ENCODE results near the gene HLCS. TPM values are rescaled to one million over a fixed set of nuclear protein-coding genes. Genes with fewer than 3 reads are reported as not detected.

Gene HLCS
- total and polyA plus RNA-seq, 2 donors (not counting 1 experiment from before 2014, with no cell fraction given), result 23.1 to 40.0 TPM

DNA sequence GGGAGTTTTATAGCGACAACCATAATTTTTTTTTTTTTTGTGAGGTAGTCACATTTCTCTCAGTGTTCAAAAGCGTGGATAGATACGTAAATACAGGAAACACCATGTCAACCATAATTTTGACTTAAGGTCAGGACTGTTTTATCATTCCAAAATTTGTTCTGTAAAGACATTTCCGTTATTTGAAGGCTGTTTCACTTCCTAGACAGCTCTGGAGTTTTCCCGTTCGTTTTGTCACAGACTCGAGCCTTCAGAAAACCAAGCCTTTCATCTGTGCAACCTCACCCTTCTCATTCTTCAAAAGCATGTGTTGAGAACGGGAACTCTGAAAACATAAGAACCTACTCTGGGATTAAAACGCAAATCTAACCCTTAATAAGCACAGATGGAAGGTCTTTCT, 249.6 kb downstream of the HLCS start:
- H2AFZ ChIP-seq (ENCODE audit: low read length), result no peak overlapping the region
- TF ChIP-seq CTCF (conservative IDR thresholded peaks at IDR 0.05 in 1 of 2, IDR thresholded peaks at IDR 0.05 in 1 of 2; ENCODE audit: low read depth in 1 of 2, low read length in 2 of 2) (no peak), EZH2 (IDR thresholded peaks at IDR 0.05; ENCODE audit: low read length, missing control alignments) (no peak)
- DNase-seq (ENCODE audit: low read depth in 2 of 2), result no peak
- no peak overlapping the region for H3K4me3 ChIP-seq (replicated peaks in 1 of 4; ENCODE audit: control extremely low read depth in 1 of 4, insufficient read depth in 1 of 4, low read depth in 3 of 4, low read length in 4 of 4)
- no peak overlapping the region for H3K9ac ChIP-seq (ENCODE audit: insufficient read depth, low read length)
- no peaks in the 10 kb centered on the region for H3K4me1 ChIP-seq (ENCODE audit: control insufficient read depth, extremely low read depth, insufficient read depth, low read length)
- no peaks in the 10 kb centered on the region for H3K9me3 ChIP-seq (ENCODE audit: control insufficient read depth, insufficient read depth, low read depth, low read length)
- H3K27ac ChIP-seq (ENCODE audit: insufficient read depth, low read length), result no peak overlapping the region
- H3K4me2 ChIP-seq (ENCODE audit: extremely low read depth, insufficient read depth, low read length), result no peak overlapping the region
- H3K36me3 ChIP-seq (ENCODE audit: control insufficient read depth, insufficient read depth, low read length), result no peaks in the 10 kb centered on the region
- H3K79me2 ChIP-seq (ENCODE audit: control insufficient read depth, insufficient read depth, low read length), result no peaks in the 10 kb centered on the region
- peaks cover 39% of the 10 kb centered on the region for H3K27me3 ChIP-seq (ENCODE audit: control insufficient read depth, insufficient read depth, low read length)
- H4K20me1 ChIP-seq (ENCODE audit: control insufficient read depth, extremely low read depth, insufficient read depth, low read length), result no peaks in the 10 kb centered on the region

GRCh38 chr21:36716387-36716786, 250.1 kb downstream of the HLCS start:
- peaks cover 36% of the 10 kb centered on the region for H3K27me3 ChIP-seq (ENCODE audit: control insufficient read depth, insufficient read depth, low read length)
- TF ChIP-seq CTCF (conservative IDR thresholded peaks at IDR 0.05 in 1 of 2, IDR thresholded peaks at IDR 0.05 in 1 of 2; ENCODE audit: low read depth in 1 of 2, low read length in 2 of 2), result no peak
- no peak for TF ChIP-seq EZH2 (IDR thresholded peaks at IDR 0.05; ENCODE audit: low read length, missing control alignments)

GRCh38 chr21:36713746-36714145, 252.7 kb downstream of the HLCS start:
- Histone ChIP-seq H3K27me3 (ENCODE audit: control insufficient read depth, insufficient read depth, low read length) (peaks cover 61% of the 10 kb centered on the region), H3K9ac (ENCODE audit: insufficient read depth, low read length) (no peak overlapping the region), H3K4me2 (ENCODE audit: extremely low read depth, insufficient read depth, low read length) (no peak overlapping the region), H3K27ac (ENCODE audit: insufficient read depth, low read length) (no peak overlapping the region), H3K4me3 (replicated peaks in 1 of 4; ENCODE audit: control extremely low read depth in 1 of 4, insufficient read depth in 1 of 4, low read depth in 3 of 4, low read length in 4 of 4) (no peak overlapping the region), H3K4me1 (ENCODE audit: control insufficient read depth, extremely low read depth, insufficient read depth, low read length) (no peaks in the 10 kb centered on the region), H3K9me3 (ENCODE audit: control insufficient read depth, insufficient read depth, low read depth, low read length) (no peaks in the 10 kb centered on the region), H3K36me3 (ENCODE audit: control insufficient read depth, insufficient read depth, low read length) (no peaks in the 10 kb centered on the region), H4K20me1 (ENCODE audit: control insufficient read depth, extremely low read depth, insufficient read depth, low read length) (no peaks in the 10 kb centered on the region), H3K79me2 (ENCODE audit: control insufficient read depth, insufficient read depth, low read length) (no peaks in the 10 kb centered on the region), H2AFZ (ENCODE audit: low read length) (no peak overlapping the region)
- no peak for TF ChIP-seq EZH2 (IDR thresholded peaks at IDR 0.05; ENCODE audit: low read length, missing control alignments)
- no peak for TF ChIP-seq CTCF (conservative IDR thresholded peaks at IDR 0.05 in 1 of 2, IDR thresholded peaks at IDR 0.05 in 1 of 2; ENCODE audit: low read depth in 1 of 2, low read length in 2 of 2)
- DNase-seq (ENCODE audit: low read depth in 2 of 2), result no peak

More at GRCh38 chr21:36716387-36716786, 250.1 kb downstream of the HLCS start:
- Histone ChIP-seq H4K20me1 (ENCODE audit: control insufficient read depth, extremely low read depth, insufficient read depth, low read length) (no peaks in the 10 kb centered on the region), H3K9me3 (ENCODE audit: control insufficient read depth, insufficient read depth, low read depth, low read length) (no peaks in the 10 kb centered on the region), H3K4me3 (replicated peaks in 1 of 4; ENCODE audit: control extremely low read depth in 1 of 4, insufficient read depth in 1 of 4, low read depth in 3 of 4, low read length in 4 of 4) (no peak overlapping the region), H3K36me3 (ENCODE audit: control insufficient read depth, insufficient read depth, low read length) (no peaks in the 10 kb centered on the region), H3K79me2 (ENCODE audit: control insufficient read depth, insufficient read depth, low read length) (no peaks in the 10 kb centered on the region), H3K4me1 (ENCODE audit: control insufficient read depth, extremely low read depth, insufficient read depth, low read length) (no peaks in the 10 kb centered on the region), H3K4me2 (ENCODE audit: extremely low read depth, insufficient read depth, low read length) (no peak overlapping the region), H3K27ac (ENCODE audit: insufficient read depth, low read length) (no peak overlapping the region), H3K9ac (ENCODE audit: insufficient read depth, low read length) (no peak overlapping the region), H2AFZ (ENCODE audit: low read length) (no peak overlapping the region)
- DNase-seq (ENCODE audit: low read depth in 2 of 2), result no peak
